ENCODE measurements around the gene DOP1A. TPM values are rescaled to one million over a fixed set of nuclear protein-coding genes. Genes with fewer than 3 reads are reported as not detected.
A peak's percentile ranks its signal among the peaks of the same experiment; 100 is the strongest.

Gene DOP1A
- total RNA-seq, 2 experiments from 2014 or later, result 22.0 to 34.7 TPM

DNA sequence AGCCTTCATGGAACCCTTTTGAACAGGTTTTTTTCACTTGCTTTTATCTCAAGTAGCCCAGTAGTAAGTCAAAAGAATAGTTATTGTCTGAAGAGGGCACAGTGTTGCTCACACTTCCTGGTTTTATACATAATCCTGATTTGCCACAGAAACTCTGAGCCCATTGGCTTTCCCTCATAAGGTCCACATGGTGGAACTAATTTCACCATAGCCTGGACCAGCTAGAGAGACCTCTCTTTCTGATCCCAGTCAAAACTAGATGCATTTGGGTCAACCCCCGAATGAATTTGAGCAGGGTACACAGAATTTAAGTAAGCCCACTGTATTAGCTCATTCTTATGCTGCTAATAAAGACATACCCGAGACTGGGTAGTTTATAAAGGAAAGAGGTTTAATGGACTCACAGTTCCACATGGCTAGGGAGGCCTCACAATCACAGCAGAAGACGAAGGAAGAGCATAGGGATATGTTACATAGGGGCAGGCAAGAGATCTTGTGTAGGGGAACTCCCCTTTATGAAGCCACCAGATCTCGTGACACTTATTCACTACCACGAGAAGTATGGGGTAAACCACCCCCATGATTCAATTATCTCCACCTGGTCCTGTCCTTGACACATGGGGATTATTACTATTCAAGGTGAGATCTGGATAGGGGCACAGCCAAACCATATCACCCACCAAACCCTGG is 131.8 kb downstream of the DOP1A start:
- H3K27ac Mint-ChIP-seq, result no peak overlapping the region
- ATAC-seq, result no peak

DNA sequence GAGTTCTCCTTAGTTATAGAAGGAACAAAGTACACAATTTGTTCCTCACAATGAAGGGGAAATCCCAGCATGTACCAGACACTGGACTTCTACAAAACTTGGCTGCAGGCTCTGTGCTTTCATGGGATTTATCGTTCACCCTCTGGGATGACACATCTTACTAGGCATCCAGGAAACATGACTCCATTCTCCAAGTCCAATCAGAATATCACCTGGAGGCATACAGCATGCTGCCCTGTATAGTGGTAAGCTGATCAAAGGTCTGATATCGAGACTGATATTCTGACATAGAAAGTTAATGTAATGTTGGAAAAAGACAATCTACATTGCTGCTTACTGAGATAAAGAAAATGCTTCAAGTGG is 132.4 kb downstream of the DOP1A start:
- H3K27me3 Mint-ChIP-seq, result peaks cover 2% of the 10 kb centered on the region
- no peak overlapping the region for H3K4me3 Mint-ChIP-seq
- ATAC-seq (no peak), DNase-seq (no peak)
- no peaks in the 10 kb centered on the region for H3K4me1 Mint-ChIP-seq
- CTCF ChIA-PET, result interaction anchor here (1.2 kb wide), 1 partner anchor 15 kb away, joined by 4 read pairs; no protein-coding TSS in a partner anchor
- H3K36me3 Mint-ChIP-seq, result no peaks in the 10 kb centered on the region
- H3K27ac Mint-ChIP-seq, result no peak overlapping the region
- H3K9me3 Mint-ChIP-seq (ENCODE audit: low read depth), result no peaks in the 10 kb centered on the region

More for the DNA sequence above, 131.8 kb downstream of the DOP1A start:
- peaks cover 6% of the 10 kb centered on the region for H3K27me3 Mint-ChIP-seq
- H3K4me1 Mint-ChIP-seq, result peaks cover 3% of the 10 kb centered on the region
- DNase-seq, result no peak
- no peak overlapping the region for H3K4me3 Mint-ChIP-seq
- no peaks in the 10 kb centered on the region for H3K9me3 Mint-ChIP-seq (ENCODE audit: low read depth)
- no peaks in the 10 kb centered on the region for H3K36me3 Mint-ChIP-seq
- CTCF ChIA-PET, result interaction anchor here (1.2 to 2.2 kb wide), 2 partner anchors 16 to 133 kb away, joined by 4 to 18 read pairs; partner anchors contain the start of genes DOP1A and UBE3D

DNA sequence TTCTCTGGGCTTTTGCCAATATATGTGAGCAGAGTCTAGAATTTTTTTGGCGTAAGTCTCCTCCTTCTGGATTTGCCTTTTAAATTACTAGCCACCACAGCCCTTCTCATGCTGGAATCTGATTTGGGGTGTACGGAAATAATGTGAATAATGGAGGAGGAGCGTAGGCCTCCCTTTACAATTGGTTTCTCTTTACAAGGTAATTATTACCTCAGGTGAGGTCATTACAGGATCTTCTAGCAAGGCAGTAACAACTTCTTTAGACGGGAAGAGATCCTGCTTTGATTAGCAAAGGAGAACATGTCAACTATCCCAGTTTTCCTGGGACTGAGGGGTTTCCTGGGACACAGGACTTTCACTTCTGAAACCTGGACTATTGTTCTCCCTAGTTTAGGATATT is 134.6 kb downstream of the DOP1A start:
- peaks cover 9% of the 10 kb centered on the region for H3K27me3 Mint-ChIP-seq
- no peak overlapping the region for H3K4me3 Mint-ChIP-seq
- H3K4me1 Mint-ChIP-seq, result no peaks in the 10 kb centered on the region
- ATAC-seq (no peak), DNase-seq (no peak)
- H3K36me3 Mint-ChIP-seq, result no peaks in the 10 kb centered on the region
- no peaks in the 10 kb centered on the region for H3K9me3 Mint-ChIP-seq (ENCODE audit: low read depth)
- CTCF ChIA-PET, result interaction anchor here (0.7 kb wide), 1 partner anchor 9 kb away, joined by 3 read pairs; no protein-coding TSS in a partner anchor
- no peak overlapping the region for H3K27ac Mint-ChIP-seq

DNA sequence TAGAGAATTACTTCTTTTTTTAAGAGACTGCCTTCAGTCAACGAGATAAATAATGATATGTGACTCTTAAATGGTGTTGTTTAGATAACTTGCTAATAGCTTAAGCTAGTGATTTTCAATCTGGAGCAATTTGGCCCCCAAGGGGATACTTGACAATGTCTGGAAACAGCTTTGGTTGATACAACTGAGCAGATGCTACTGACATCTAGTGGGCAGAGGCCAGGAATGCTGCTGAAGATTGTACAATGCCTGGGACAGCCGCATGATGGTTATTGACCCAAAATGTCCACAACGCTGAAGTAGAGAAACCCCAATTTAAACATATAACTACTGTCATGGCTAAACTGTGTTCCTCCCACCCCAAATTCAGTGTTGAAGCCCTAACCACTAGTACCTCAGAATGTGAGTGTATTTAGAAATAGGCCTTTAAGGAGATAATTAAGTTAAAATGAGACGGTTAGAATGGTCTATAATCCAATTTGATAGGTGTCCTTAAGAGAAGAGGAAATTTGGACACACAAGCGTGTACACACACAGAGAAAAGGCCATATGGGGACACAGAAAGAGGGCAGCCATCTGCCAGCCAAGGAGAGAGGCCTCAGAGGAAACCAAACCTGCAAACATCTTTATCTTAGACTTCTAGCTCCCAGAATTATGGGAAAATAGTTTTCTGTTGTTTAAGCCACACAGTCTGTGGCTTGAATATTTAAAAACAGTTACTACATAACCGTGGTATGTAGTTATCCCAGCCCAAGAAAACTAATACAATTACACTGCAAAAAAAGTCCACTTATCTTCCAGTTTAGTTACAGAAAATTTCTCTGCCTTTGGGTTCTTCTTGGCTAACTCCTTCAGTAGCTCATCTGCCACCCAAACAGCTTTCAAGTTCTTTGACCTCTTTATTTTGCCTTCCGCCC is 147.9 kb downstream of the DOP1A start:
- CTCF ChIA-PET, result interaction anchor here (0.5 to 9.6 kb wide), 18 partner anchors 10 to 944 kb away, joined by 3 to 199 read pairs (median 4); partner anchors contain the start of genes DOP1A, PRSS35, RWDD2A and UBE3D
- no peak overlapping the region for H3K4me3 Mint-ChIP-seq
- DNase-seq (peak; percentile 78), ATAC-seq (peak; percentile 99)
- H3K4me1 Mint-ChIP-seq, result peaks cover 5% of the 10 kb centered on the region
- peaks cover 29% of the 10 kb centered on the region for H3K27me3 Mint-ChIP-seq
- H3K9me3 Mint-ChIP-seq (ENCODE audit: low read depth), result no peaks in the 10 kb centered on the region
- no peaks in the 10 kb centered on the region for H3K36me3 Mint-ChIP-seq
- no peak overlapping the region for H3K27ac Mint-ChIP-seq

DNA sequence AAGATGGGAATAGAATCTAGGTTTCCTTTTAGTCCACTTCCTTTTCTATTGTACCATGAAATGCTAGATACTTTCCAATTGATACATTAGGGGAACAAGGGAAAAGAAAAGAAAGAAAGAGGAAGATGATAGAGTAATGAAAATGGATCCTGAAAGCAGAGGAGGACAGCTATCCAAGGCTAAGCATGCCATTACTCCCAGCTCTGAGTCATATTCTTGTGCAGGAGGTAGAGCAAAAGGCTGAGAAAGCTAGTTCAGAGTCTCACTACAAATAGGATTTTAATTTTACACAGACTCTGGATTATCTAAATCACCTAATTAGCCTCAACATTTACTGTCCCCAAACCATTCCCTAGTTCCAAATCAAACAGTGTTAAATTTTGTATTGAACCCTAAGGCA is 149.3 kb downstream of the DOP1A start:
- DNase-seq (no peak), ATAC-seq (no peak)
- Mint-ChIP-seq H3K4me1 (peaks cover 5% of the 10 kb centered on the region), H3K9me3 (ENCODE audit: low read depth) (no peaks in the 10 kb centered on the region), H3K4me3 (no peak overlapping the region), H3K27me3 (peaks cover 19% of the 10 kb centered on the region), H3K36me3 (no peaks in the 10 kb centered on the region), H3K27ac (no peak overlapping the region)
- CTCF ChIA-PET, result interaction anchor here (1.0 to 9.6 kb wide), 4 partner anchors 9 to 297 kb away, joined by 3 to 199 read pairs (median 9); partner anchors contain the start of genes DOP1A, PRSS35 and UBE3D

Other genes starting within 250 kb of the DOP1A start
- 1 to 10 TPM; 4.6 to 4.7 TPM for gene UBE3D, start 1.8 kb upstream of the DOP1A start, total RNA-seq
- gene PGM3, start 125.6 kb downstream of the DOP1A start, total RNA-seq, result 10 to 100 TPM; 11.5 to 14.7 TPM
- gene RWDD2A, start 125.7 kb downstream of the DOP1A start, total RNA-seq, result 1 to 10 TPM in 1 of 2 experiments, under 1 TPM in 1; 0.91 to 1.3 TPM

All from activated CD8-positive, alpha-beta memory T cell treated with anti-CD3 and anti-CD28 coated beads, Interleukin-2, amount 10 ng/mL, durations not matched to agents 7 days and 5 days (primary cell).